GM10266 (cell line): ENCODE data around the gene TMEM131.

Experiments used
- DNase-seq: peaks from one replicate; pipeline ENCODE4 v3.0.0; 2012; ENCODE audit errors: extremely low spot score
- CTCF ChIP-seq: IDR thresholded peaks from 2 replicates; pipeline ENCODE4 v1.5.1; 2012; ENCODE audit warnings: mild to moderate bottlenecking, low read depth; ENCODE audit not compliant: control insufficient read depth, insufficient read depth; ENCODE audit errors: missing control alignments

The TMEM131 gene

DNA sequence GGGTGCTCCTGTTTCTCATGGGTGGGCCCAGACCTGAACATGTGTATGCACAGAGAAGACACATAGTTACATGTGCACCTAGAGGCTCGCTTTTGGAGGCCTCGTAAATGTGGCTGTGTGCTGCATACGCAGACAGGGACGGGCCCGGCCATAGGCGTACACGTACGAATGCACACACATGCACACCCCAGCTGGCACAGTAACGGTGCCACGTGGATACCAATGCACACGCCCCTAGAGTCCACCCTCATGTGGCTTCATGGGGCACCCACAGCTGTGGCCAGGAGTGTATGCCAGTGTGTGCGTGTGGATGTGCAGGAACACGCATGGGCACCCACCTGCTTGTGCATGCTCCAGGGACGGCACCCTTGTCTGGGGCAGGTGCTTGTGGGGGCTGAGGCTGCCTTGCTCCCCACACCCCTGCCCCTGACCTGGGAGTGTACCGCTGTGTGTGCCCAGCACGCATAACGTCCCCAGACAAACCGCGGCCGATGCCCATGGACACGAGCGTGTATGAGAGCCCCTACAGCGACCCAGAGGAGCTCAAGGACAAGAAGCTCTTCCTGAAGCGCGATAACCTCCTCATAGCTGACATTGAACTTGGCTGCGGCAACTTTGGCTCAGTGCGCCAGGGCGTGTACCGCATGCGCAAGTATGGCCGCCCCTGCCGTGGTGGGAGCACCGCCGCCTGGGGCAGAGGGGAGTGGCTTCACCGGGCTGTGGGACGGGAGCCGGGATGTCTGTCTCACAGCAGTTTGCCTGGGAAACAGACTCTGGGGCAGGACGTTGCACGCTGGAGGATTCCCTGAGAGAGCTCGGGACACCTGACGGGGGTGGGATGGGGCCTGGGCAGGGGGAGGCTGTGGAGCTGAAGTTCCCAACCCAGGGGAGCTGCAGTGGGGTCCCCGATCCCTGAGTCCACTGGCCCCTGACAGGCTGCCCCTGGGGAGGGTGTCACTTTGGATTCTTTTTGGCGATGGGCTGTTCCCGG, 261.4 kb downstream of the TMEM131 start:
- no peak for TF ChIP-seq CTCF
- DNase-seq = no peak

- no peak for DNase-seq
- no peak for TF ChIP-seq CTCF
Measured at GRCh38 chr2:97733341-97734035, 262.3 kb downstream of the TMEM131 start.

DNA sequence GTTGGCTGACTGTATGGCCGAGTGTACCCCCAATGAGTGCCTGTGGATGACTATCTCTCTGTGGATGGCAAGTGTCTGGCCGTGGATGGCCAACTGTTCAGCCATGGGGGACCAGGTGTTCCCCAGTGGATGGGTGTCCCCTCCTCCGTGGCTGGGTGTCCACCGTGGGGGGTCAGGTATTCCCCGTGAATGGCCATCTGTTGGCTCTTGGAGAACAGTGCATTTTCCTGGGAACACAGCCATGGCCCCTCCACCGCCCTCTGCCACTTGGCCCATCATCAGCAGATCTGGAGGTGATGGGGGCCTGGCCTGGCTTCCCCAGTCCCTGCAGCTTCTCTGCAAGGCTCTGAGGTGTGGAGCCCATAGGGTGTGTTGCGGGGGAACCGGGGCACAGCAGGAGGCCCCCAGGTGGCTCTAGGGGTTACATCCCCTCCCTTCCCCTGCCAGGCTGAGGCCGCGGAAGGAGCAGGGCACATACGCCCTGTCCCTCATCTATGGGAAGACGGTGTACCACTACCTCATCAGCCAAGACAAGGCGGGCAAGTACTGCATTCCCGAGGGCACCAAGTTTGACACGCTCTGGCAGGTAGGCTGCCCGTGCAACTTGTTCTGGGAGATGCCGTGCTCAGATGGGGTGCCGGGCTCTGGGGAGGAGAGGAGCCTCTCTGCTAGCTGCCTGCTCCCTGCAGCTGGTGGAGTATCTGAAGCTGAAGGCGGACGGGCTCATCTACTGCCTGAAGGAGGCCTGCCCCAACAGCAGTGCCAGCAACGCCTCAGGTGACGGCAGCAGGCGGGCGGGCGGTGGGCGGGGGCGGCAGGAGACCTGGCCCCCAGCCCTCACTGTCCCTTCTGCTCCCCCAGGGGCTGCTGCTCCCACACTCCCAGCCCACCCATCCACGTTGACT, 263.1 kb downstream of the TMEM131 start:
- TF ChIP-seq CTCF = no peak
- DNase-seq = no peak

DNA sequence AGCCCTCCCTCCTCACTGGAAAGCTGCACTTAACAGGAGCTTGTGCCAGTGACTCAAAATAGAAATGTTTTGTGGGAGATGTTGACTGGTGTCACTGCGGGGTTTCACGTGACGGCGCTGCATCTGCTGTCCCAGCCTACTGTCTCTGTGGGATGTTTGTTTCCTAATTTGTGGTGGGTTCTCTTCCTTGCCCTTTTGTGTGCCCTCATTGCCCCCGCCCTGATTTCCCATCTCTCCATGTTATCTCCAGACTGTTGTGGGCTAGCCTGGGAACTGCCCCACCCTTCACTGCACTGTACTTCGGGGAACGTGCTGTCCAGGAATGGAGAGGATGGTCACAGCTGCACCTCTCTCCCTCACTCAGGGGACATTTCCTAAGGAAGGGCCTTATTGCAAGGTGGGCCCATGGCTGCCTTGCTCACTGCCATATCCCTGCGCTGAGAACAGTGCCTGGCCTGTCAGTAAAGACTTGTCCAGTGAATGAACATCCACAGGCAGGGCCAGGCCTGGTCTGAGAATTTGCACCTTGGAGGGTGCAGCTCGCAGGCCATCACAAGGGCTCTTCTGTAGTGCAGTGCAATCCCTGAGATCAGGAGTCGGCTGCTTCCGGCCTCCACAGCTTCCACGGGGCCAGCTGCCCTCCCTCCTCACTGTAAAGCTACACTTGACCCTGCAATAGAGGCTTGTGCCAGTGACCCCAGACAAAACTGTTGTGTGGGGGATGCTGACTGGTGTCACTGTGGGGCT, 264.3 kb downstream of the TMEM131 start:
- no peak for DNase-seq
- TF ChIP-seq CTCF = no peak

GRCh38 chr2:97730245-97730644, 265.5 kb downstream of the TMEM131 start:
- no peak for TF ChIP-seq CTCF
- DNase-seq = no peak

- TF ChIP-seq CTCF = no peak
- DNase-seq = no peak
Measured at GRCh38 chr2:97728091-97728731, 267.5 kb downstream of the TMEM131 start.
